Mucosa of descending colon (tissue), 3 donors: Measurements from ENCODE around the gene HAO2. TPM values are rescaled to one million over a fixed set of nuclear protein-coding genes. Genes with fewer than 3 reads are reported as not detected.
A peak's percentile ranks its signal among the peaks of the same experiment; 100 is the strongest.

Experiments used
- ATAC-seq: fragments of 200-7000 bp; cut with Tn5 transposase; one replicate; pipeline ENCODE4 v1.9.1; 2020; ENCODE audit warnings: mild to moderate bottlenecking, moderate library complexity
- DNase-seq, 3 donors: peaks; one replicate each; pipeline ENCODE4 v3.0.0-alpha.2; 2020
- H3K36me3 ChIP-seq: fragments of 200-600 bp; one replicate; pipeline ENCODE4 v1.8.0; 2021; ENCODE audit warnings: low read depth, mild to moderate bottlenecking
- H3K4me1 ChIP-seq: fragments of 200-600 bp; one replicate; pipeline ENCODE4 v1.8.0; 2021; ENCODE audit warnings: low read depth, mild to moderate bottlenecking
- H3K4me3 ChIP-seq: fragments of 200-600 bp; one replicate; pipeline ENCODE4 v1.8.0; 2021; ENCODE audit warnings: mild to moderate bottlenecking
- H3K9me3 ChIP-seq: fragments of 200-600 bp; one replicate; pipeline ENCODE4 v1.8.0; 2021; ENCODE audit warnings: mild to moderate bottlenecking
- CTCF ChIP-seq: fragments of 200-600 bp; IDR thresholded peaks from one replicate; pipeline ENCODE4 v1.8.0; 2022; ENCODE audit warnings: antibody characterized with exemption, mild to moderate bottlenecking
- intact Hi-C, 2 donors: fragments of 100-400 bp; cut with DNase I in 1 of 2; cut with micrococcal nuclease in 1 of 2; formaldehyde crosslinking; loops; one replicate each; pipeline versions ENCODE4 v1.11.0 to v1.11.1; 2022; cut with DNase I, micrococcal nuclease
- long read RNA-seq, 2 donors: library from polyadenylated mRNA; unstranded; transcript quantifications; one replicate each; pipeline ENCODE4 v2.0.0, GENCODE V29; 2019 to 2021
- total RNA-seq, 3 donors: library from RNA; stranded (reverse); fragmentation: NEBNext Ultra II Directional in 2 of 3; extraction: Animal tissue kit (Norgen Biotek cat#: 25700) in 2 of 3; gene quantifications; one replicate each; pipeline versions ENCODE4 v1.2.1 to v1.2.4, GENCODE V29; 2021 to 2023
- donor health status: DM: no; HTN: no; CAD: no; lungs with moderate emphysema.
- donor health status: DM: no; HTN: no; CAD: no.
- donor health status: DM: no; HTN: yes; CAD: no.

HAO2 gene
- not detected for total RNA-seq
- long read RNA-seq, donor 1 = 0 reads
- long read RNA-seq, donor 2 = 0 reads

GRCh38 chr1:119368554-119368953 lies at the start of gene HAO2:
HAO2 (plus strand) TSS chr1:119368785; CDS start chr1:119381086, 12,301 bp downstream.
- ATAC-seq (no peak), DNase-seq (no peak)
- H3K9me3 ChIP-seq = no peaks in the 10 kb centered on the region
- intact Hi-C loops = loop anchor here (5.0 to 10.0 kb wide), 3 partner anchors 81 to 1214 kb away; no protein-coding TSS in a partner anchor
- H3K4me3 ChIP-seq = no peak within 1 kb of the TSS
- TF ChIP-seq CTCF = no peak
- no peaks in the 10 kb centered on the region for H3K4me1 ChIP-seq
- no peaks in the 10 kb centered on the region for H3K36me3 ChIP-seq

GRCh38 chr1:119320100-119320499 lies 48.5 kb upstream of the HAO2 start:
- H3K4me3 ChIP-seq = no peak overlapping the region
- DNase-seq (no peak), ATAC-seq (no peak)
- intact Hi-C loops = no loop called here
- H3K4me1 ChIP-seq = no peaks in the 10 kb centered on the region
- H3K36me3 ChIP-seq = no peaks in the 10 kb centered on the region
- TF ChIP-seq CTCF = no peak
- H3K9me3 ChIP-seq = no peaks in the 10 kb centered on the region

GRCh38 chr1:119321666-119322419 lies 46.7 kb upstream of the HAO2 start:
- no peak for DNase-seq
- Histone ChIP-seq H3K4me1 (no peaks in the 10 kb centered on the region), H3K9me3 (no peaks in the 10 kb centered on the region), H3K36me3 (no peaks in the 10 kb centered on the region), H3K4me3 (no peak overlapping the region)
- intact Hi-C loops = no loop called here
- TF ChIP-seq CTCF = no peak
- no peak for ATAC-seq

GRCh38 chr1:119323216-119323982 lies 45.2 kb upstream of the HAO2 start:
- no peak for TF ChIP-seq CTCF
- DNase-seq (peak in 1 of 3 donors; percentile 11), ATAC-seq (no peak)
- Histone ChIP-seq H3K36me3 (no peaks in the 10 kb centered on the region), H3K9me3 (no peaks in the 10 kb centered on the region), H3K4me3 (no peak overlapping the region), H3K4me1 (peaks cover 5% of the 10 kb centered on the region)
- intact Hi-C loops = no loop called here

GRCh38 chr1:119324198-119324597 lies 44.4 kb upstream of the HAO2 start:
- Histone ChIP-seq H3K9me3 (no peaks in the 10 kb centered on the region), H3K36me3 (no peaks in the 10 kb centered on the region), H3K4me1 (peaks cover 5% of the 10 kb centered on the region), H3K4me3 (no peak overlapping the region)
- TF ChIP-seq CTCF = no peak
- no peak for DNase-seq
- ATAC-seq = no peak
- intact Hi-C loops = no loop called here
